Transverse colon (tissue), 4 donors: ENCODE results near the gene POLR2M.

Experiments used
- CTCF ChIP-seq, 5 experiments: fragments of 200-600 bp in 3 of 5; fragments of 450-650 bp in 2 of 5; sonication (generic) in 3 of 5; IDR thresholded peaks; 1 replicate in 2 of 5; 2 replicates in 3 of 5; pipeline ENCODE4 v1.5.1; 2016 to 2017; ENCODE audit warnings: antibody characterized with exemption in 5 of 5, inconsistent platforms in 3 of 5, mild to moderate bottlenecking in 2 of 5, moderate library complexity in 1 of 5
- EP300 ChIP-seq: sonication (generic); formaldehyde crosslinking; IDR thresholded peaks from one replicate; pipeline ENCODE4 v1.6.1; 2017; ENCODE audit warnings: antibody characterized with exemption, low read depth
- POLR2A ChIP-seq: fragments of 450-650 bp; IDR thresholded peaks from one replicate; pipeline ENCODE4 v1.6.1; 2016; ENCODE audit warnings: antibody characterized with exemption, mild to moderate bottlenecking, moderate library complexity
- POLR2AphosphoS5 ChIP-seq, 3 donors: sonication (generic); formaldehyde crosslinking; IDR thresholded peaks; one replicate each; pipeline ENCODE4 v1.6.1; 2016; ENCODE audit warnings: antibody characterized with exemption in 3 of 3

- TF ChIP-seq POLR2A (no peak), CTCF (IDR thresholded peaks at IDR 0.05) (no peak), EP300 (no peak), POLR2AphosphoS5 (IDR thresholded peaks at IDR 0.05) (no peak)
Observed at GRCh38 chr15:57665194-57665593, 41.3 kb upstream of the POLR2M start.
